Left ventricle myocardium inferior (tissue), 1 donor: ENCODE measurements around the gene SCN7A. TPM values are rescaled to one million over a fixed set of nuclear protein-coding genes. Genes with fewer than 3 reads are reported as not detected.
"Not testable (repeated sequence)": the region's sequence is repeated elsewhere in the genome, so short reads cannot be mapped to it uniquely, and the experiment has no call there.

Source experiments
- DNase-seq: peaks from one replicate; pipeline ENCODE4 v3.0.0-alpha.2; 2020
- H3K27ac ChIP-seq: fragments of 200-600 bp; replicated peaks from 2 replicates; pipeline ENCODE4 v1.8.0; 2021
- H3K27me3 ChIP-seq: fragments of 200-600 bp; 2 replicates; pipeline ENCODE4 v1.8.0; 2021; ENCODE audit warnings: low read depth
- H3K36me3 ChIP-seq: fragments of 200-600 bp; 2 replicates; pipeline ENCODE4 v1.8.0; 2021
- H3K4me1 ChIP-seq: fragments of 200-600 bp; 2 replicates; pipeline ENCODE4 v1.8.0; 2021
- H3K4me3 ChIP-seq: fragments of 200-600 bp; 2 replicates; pipeline ENCODE4 v1.8.0; 2021; ENCODE audit warnings: mild to moderate bottlenecking, moderate library complexity
- H3K9me3 ChIP-seq: fragments of 200-600 bp; replicated peaks from 2 replicates; pipeline ENCODE4 v1.8.0; 2021
- CTCF ChIP-seq: fragments of 200-600 bp; IDR thresholded peaks from 2 replicates; pipeline ENCODE4 v1.8.0; 2021; ENCODE audit warnings: antibody characterized with exemption, mild to moderate bottlenecking, borderline replicate concordance
- intact Hi-C: fragments of 100-400 bp; cut with micrococcal nuclease; formaldehyde crosslinking; loops from one replicate; pipeline ENCODE4 v1.11.0; 2022
- total RNA-seq: library from RNA; stranded (reverse); fragmentation: NEBNext Ultra II Directional; extraction: Animal tissue kit (Norgen Biotek cat#: 25700); gene quantifications from one replicate; pipeline ENCODE4 v1.2.1, GENCODE V29; 2021
- donor health status: DM: no; HTN: yes; CAD: no; lungs with severe emphysema.

The SCN7A gene
- total RNA-seq, 1 donor from 2014 or later, result 22.3 TPM

- Histone ChIP-seq H3K4me1 (no peaks in the 10 kb centered on the region), H3K9me3 (no peaks in the 10 kb centered on the region), H3K27ac (no peak overlapping the region), H3K36me3 (peaks cover 19% of the 10 kb centered on the region), H3K4me3 (no peak overlapping the region), H3K27me3 (no peaks in the 10 kb centered on the region)
- TF ChIP-seq CTCF, result no peak
- intact Hi-C loops, result no loop called here
- DNase-seq, result no peak
Measured at GRCh38 chr2:166468124-166469024, 25.7 kb downstream of the SCN7A start.

GRCh38 chr2:166464187-166464586 is 29.9 kb downstream of the SCN7A start:
- peaks cover 36% of the 10 kb centered on the region for H3K36me3 ChIP-seq
- no peak for TF ChIP-seq CTCF
- intact Hi-C loops, result no loop called here
- no peak overlapping the region for H3K4me3 ChIP-seq
- no peak overlapping the region for H3K27ac ChIP-seq
- peaks cover 6% of the 10 kb centered on the region for H3K9me3 ChIP-seq
- no peaks in the 10 kb centered on the region for H3K27me3 ChIP-seq
- no peaks in the 10 kb centered on the region for H3K4me1 ChIP-seq
- DNase-seq, result no peak

GRCh38 chr2:166463640-166464039 is 30.4 kb downstream of the SCN7A start:
- intact Hi-C loops, result no loop called here
- Histone ChIP-seq H3K27ac (no peak overlapping the region), H3K4me3 (no peak overlapping the region), H3K36me3 (peaks cover 36% of the 10 kb centered on the region), H3K27me3 (no peaks in the 10 kb centered on the region), H3K9me3 (peaks cover 6% of the 10 kb centered on the region), H3K4me1 (no peaks in the 10 kb centered on the region)
- no peak for TF ChIP-seq CTCF
- no peak for DNase-seq

GRCh38 chr2:166458674-166459073 is 35.4 kb downstream of the SCN7A start:
- TF ChIP-seq CTCF, result no peak
- Histone ChIP-seq H3K36me3 (peaks cover 25% of the 10 kb centered on the region), H3K4me3 (no peak overlapping the region), H3K4me1 (no peaks in the 10 kb centered on the region), H3K9me3 (peaks cover 6% of the 10 kb centered on the region), H3K27ac (no peak overlapping the region), H3K27me3 (no peaks in the 10 kb centered on the region)
- DNase-seq, result no peak
- intact Hi-C loops, result no loop called here

GRCh38 chr2:166455823-166456222 is 38.2 kb downstream of the SCN7A start:
- H3K4me1 ChIP-seq, H3K27me3 ChIP-seq, H3K4me3 ChIP-seq, H3K9me3 ChIP-seq, H3K36me3 ChIP-seq, DNase-seq, intact Hi-C loops, H3K27ac ChIP-seq: not testable (repeated sequence)

- TF ChIP-seq CTCF, result no peak
- no peaks in the 10 kb centered on the region for H3K27me3 ChIP-seq
- no peaks in the 10 kb centered on the region for H3K4me1 ChIP-seq
- intact Hi-C loops, result no loop called here
- H3K9me3 ChIP-seq, result no peaks in the 10 kb centered on the region
- H3K4me3 ChIP-seq, result no peak overlapping the region
- DNase-seq, result no peak
- H3K36me3 ChIP-seq, result peaks cover 6% of the 10 kb centered on the region
- H3K27ac ChIP-seq, result no peak overlapping the region
Measured at GRCh38 chr2:166454006-166454595, 39.9 kb downstream of the SCN7A start.
